GM21723 (cell line): ENCODE data around the gene GNAZ.
"Not testable (repeated sequence)": the region's sequence is repeated elsewhere in the genome, so short reads cannot be mapped to it uniquely, and the experiment has no call there.

Experiments
- ATAC-seq: cut with Tn5 transposase; IDR thresholded peaks from one replicate; pipeline ENCODE4 v1.9.1; 2021; ENCODE audit warnings: mild to moderate bottlenecking, moderate library complexity; ENCODE audit not compliant: unreplicated experiment

The GNAZ gene

DNA sequence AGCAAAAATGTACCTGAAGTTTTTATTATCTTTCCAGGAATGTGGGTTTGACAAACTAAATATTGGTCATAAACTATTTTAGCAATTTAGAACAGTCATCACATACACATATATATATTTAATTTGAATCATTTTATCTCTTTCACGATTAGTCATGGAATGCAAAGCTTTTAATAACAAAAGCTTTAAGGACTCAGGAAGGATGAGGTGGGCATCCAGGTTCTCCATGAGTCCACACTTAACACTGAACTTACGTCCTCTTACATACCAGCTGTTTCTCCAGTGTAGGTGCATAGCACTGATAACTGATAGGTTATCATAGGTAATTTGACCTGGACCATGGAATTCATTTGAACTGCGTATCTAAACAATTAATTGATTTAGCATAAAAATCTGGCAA lies 28.1 kb upstream of the GNAZ start:
- ATAC-seq = no peak

GRCh38 chr22:23044570-23044969 lies 25.7 kb upstream of the GNAZ start:
- ATAC-seq = no peak

GRCh38 chr22:23045461-23045860 lies 24.9 kb upstream of the GNAZ start:
- no peak for ATAC-seq

DNA sequence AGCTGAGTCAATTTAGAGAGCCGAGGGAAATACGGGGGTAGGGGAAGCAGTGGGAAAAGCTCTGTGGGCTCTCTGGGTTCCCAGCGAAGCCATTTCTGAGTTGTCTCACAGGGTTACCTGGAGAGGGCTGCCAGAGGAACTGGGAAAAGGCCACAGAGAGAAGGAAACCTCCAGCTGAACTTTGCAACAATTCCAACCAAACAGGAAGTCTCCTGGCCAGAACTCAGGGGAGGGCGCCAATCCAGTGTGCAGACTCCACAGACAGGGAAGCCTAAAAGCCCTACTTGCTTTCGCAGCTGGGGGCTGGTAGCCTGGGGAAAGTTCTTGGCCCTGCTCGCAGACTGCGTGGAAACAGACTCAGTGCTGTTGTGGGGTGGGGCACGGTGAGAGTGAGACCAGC lies 23.1 kb upstream of the GNAZ start:
- no peak for ATAC-seq

GRCh38 chr22:23047742-23048141 lies 22.6 kb upstream of the GNAZ start:
- ATAC-seq = no peak

- not testable (repeated sequence) for ATAC-seq
Measured at GRCh38 chr22:23050546-23050945, 19.8 kb upstream of the GNAZ start.

- ATAC-seq = no peak
Measured at GRCh38 chr22:23053051-23053707, 17.1 kb upstream of the GNAZ start.

- ATAC-seq = no peak
Measured at GRCh38 chr22:23053912-23054530, 16.3 kb upstream of the GNAZ start.

- ATAC-seq = no peak
Measured at GRCh38 chr22:23054531-23055257, 15.6 kb upstream of the GNAZ start.

DNA sequence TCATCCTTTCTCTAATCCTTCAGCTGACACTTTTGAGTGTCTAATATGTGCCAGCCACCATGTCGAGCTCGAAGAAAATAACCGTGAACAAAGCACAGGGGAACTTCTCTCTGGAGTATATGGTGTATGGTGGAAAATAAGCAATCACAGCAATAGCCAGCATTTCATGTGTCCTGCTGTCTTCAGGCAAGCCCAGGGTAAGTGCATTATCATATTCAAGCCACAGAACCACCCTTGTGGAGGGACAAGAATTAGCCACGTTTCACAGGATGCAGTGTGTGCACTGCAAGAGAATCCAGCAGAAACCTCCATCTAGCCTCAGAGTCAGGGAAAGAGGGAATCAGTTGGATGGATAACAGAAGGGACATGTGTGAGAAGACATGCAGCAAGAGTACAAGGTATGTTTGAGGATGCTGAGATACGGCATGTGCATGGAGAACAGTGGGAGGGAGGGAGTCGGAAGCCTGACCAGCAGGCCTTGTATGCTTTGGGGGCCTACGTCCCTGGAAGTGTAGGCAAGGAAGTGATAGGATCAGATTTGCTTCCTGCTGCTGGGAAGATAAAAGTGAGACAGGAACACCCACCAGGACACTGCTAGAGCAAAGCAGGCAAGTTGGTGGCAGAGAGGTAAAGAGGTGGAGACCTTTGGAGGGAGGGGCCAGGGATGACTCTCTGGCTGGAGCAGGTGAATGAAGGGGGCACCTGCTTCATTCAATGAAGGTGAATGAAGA lies 14.7 kb upstream of the GNAZ start:
- ATAC-seq = no peak

DNA sequence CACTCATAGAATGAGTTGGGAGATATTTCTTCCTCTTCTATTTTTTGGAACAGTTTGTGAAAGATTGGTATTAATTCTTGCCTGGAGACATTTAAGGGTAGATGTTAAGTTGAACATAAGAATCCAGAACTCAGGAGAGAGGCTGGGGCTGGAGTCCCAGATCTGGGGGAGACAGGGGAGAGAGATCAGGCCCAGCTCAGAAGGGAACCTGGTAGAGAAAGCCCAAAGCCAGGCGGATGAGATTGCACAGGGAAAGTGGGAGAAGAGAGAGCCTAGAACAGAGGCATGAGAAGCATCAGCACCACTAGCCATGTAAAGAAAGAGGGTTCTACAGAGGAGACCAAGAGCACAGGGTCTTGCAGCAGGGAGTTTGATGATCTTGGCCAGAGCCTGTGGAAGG lies 13.0 kb upstream of the GNAZ start:
- ATAC-seq = no peak

DNA sequence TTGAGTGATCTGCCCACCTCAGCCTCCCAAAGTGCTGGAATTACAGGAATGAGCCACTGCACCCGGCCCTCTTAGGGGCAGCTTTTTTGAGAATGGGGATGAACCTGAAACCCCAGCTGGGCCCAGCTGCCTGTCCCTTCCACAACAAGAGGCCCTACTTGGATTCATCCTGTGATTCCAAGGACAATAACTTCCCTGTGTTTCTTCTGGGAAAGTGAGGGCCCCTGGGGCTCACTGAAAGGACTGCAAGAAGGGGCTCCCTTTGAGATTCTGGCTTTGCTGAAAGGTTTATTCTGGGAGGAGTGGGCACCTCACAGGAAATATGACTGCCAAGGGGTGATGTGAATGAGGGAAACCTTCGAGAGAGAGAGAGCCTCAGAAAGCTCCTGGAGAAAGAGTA lies 12.3 kb upstream of the GNAZ start:
- ATAC-seq = no peak

- no peak for ATAC-seq
Measured at GRCh38 chr22:23058481-23059283, 11.6 kb upstream of the GNAZ start.

- ATAC-seq = no peak
Measured at GRCh38 chr22:23059284-23059948, 10.9 kb upstream of the GNAZ start.

GRCh38 chr22:23060612-23061400 lies 9.5 kb upstream of the GNAZ start:
- ATAC-seq = no peak

DNA sequence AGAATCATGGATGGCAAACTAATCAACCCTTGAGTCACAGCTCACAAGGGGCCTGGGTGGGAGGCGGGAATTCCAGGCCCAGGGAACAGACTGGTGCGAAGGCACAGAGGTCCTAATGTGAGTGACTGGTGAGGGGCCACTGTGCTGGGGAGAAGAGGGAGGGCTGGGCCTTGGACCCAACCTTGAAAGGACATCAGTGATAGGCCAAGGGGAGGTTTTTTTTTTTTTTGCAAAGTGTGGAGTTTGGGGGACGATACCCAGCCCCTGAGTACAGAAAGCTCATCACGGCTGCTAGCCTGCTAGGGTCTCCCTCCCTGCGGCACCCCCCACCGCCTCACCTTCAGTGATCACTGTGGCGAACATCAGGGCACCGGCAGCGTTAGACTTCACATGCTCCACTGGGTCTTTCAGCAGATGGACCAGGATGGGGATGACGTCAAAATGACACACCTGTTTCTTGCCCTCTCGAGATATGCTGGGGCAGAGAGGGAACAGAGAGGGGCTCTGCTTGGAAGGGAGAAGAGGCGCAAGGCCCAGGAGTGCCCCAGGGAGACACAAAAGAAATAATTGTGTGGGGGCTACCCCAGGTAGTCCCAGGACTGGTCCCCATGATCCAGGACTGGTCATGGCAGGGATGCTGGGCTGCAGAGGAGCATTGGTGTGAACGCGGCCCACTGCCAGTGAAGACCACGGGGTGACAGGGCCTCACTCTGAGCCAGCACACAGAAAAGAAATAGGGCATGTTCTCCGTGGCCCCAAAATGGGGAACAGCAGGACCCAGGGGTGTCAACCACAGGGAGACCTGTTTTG lies 8.6 kb upstream of the GNAZ start:
- ATAC-seq = no peak

GRCh38 chr22:23062616-23063538 lies 7.4 kb upstream of the GNAZ start:
- ATAC-seq = no peak
